ENCODE measurements around the gene SPECC1L. TPM values are rescaled to one million over a fixed set of nuclear protein-coding genes. Genes with fewer than 3 reads are reported as not detected.

Gene SPECC1L
- total and polyA plus RNA-seq, 8 donors, result 6.0 to 53.1 (median 21.8) TPM

- peak overlapping the region in 1 of 5 donors; percentile 86 for H3K27ac ChIP-seq
- no peaks in the 10 kb centered on the region for H3K27me3 ChIP-seq
- no peaks in the 10 kb centered on the region for H3K9me3 ChIP-seq
- peaks cover 21 to 42% (median 37%) of the 10 kb centered on the region in 4 donors for H3K4me1 ChIP-seq
- no peak for DNase-seq
- 76 to 96% (median 93%) methylated on average over 3 to 4 of the region's 4 CpGs for WGBS, 5 donors
- H3K36me3 ChIP-seq, result peaks cover 0 to 16% (median 10%) of the 10 kb centered on the region in 4 donors
- no peak overlapping the region for H3K4me3 ChIP-seq
- intact Hi-C loops (cut with DNase I; ENCODE audit: low total_unique reads), result loop anchor here (5.0 kb wide), 1 partner anchor 85 kb away; no protein-coding TSS in a partner anchor
- no peak for TF ChIP-seq POLR2AphosphoS5 (IDR thresholded peaks at IDR 0.05)
- TF ChIP-seq, protein P1, sequence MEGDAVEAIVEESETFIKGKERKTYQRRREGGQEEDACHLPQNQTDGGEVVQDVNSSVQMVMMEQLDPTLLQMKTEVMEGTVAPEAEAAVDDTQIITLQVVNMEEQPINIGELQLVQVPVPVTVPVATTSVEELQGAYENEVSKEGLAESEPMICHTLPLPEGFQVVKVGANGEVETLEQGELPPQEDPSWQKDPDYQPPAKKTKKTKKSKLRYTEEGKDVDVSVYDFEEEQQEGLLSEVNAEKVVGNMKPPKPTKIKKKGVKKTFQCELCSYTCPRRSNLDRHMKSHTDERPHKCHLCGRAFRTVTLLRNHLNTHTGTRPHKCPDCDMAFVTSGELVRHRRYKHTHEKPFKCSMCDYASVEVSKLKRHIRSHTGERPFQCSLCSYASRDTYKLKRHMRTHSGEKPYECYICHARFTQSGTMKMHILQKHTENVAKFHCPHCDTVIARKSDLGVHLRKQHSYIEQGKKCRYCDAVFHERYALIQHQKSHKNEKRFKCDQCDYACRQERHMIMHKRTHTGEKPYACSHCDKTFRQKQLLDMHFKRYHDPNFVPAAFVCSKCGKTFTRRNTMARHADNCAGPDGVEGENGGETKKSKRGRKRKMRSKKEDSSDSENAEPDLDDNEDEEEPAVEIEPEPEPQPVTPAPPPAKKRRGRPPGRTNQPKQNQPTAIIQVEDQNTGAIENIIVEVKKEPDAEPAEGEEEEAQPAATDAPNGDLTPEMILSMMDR (IDR thresholded peaks at IDR 0.05), result no peak
- TF ChIP-seq POLR2A (IDR thresholded peaks at IDR 0.05), result no peak
- TF ChIP-seq EP300 (IDR thresholded peaks at IDR 0.05), result no peak
Measured at GRCh38 chr22:24437091-24437490, 166.5 kb downstream of the SPECC1L start.

DNA sequence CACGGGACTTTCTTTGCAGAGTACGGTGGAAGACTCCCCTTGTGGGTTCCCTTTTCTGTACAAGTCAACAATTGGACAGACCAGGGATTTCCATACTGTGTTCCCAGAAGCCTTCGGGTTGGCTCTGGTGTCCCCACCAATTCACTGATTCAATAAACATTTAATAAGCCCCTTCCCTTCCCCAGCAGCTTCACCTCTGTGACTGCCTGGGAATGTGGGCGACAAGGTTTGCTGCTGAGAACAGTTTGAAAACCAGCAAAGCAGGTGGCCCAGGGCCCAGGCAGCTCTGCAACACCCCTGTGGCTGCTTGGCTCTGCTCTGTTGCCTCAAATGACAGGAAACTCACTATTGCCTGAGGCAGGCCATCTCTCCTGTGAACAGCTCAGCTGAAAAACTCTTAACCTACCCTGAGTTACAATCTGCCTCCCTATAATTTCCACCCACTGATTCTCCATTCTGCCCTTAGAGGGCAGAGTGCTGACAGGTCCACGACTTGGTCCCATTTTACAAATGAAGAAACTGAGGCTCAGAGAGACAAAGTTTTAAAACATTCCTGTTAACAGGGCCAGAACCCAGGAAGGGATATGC lies 167.2 kb downstream of the SPECC1L start:
- no peak overlapping the region for H3K4me3 ChIP-seq
- H3K27me3 ChIP-seq, result no peaks in the 10 kb centered on the region
- no peak for DNase-seq
- H3K4me1 ChIP-seq, result peaks cover 14 to 34% (median 30%) of the 10 kb centered on the region in 4 donors
- no peak overlapping the region for H3K27ac ChIP-seq
- no peak for TF ChIP-seq POLR2AphosphoS5 (IDR thresholded peaks at IDR 0.05)
- no peak for TF ChIP-seq EP300 (IDR thresholded peaks at IDR 0.05)
- intact Hi-C loops (cut with DNase I; ENCODE audit: low total_unique reads), result loop anchor here (5.0 kb wide), 1 partner anchor 84 kb away; no protein-coding TSS in a partner anchor
- no peaks in the 10 kb centered on the region for H3K9me3 ChIP-seq
- peaks cover 0 to 19% (median 15%) of the 10 kb centered on the region in 4 donors for H3K36me3 ChIP-seq
- 85 to 90% (median 88%) methylated on average over 5 of the region's 5 CpGs for WGBS, 5 donors

GRCh38 chr22:24440270-24440717 lies 169.7 kb downstream of the SPECC1L start:
- DNase-seq, result no peak
- no peak for TF ChIP-seq POLR2AphosphoS5 (IDR thresholded peaks at IDR 0.05)
- TF ChIP-seq, protein P1 (IDR thresholded peaks at IDR 0.05), result no peak
- TF ChIP-seq POLR2A (IDR thresholded peaks at IDR 0.05), result no peak
- no peak for TF ChIP-seq EP300 (IDR thresholded peaks at IDR 0.05)
- 86 to 92% (median 89%) methylated on average over 9 to 10 of the region's 10 CpGs for WGBS, 5 donors
- Histone ChIP-seq H3K9me3 (no peaks in the 10 kb centered on the region), H3K27ac (peak overlapping the region in 2 of 5 donors; percentile 33 to 47), H3K27me3 (no peaks in the 10 kb centered on the region), H3K36me3 (peaks cover 0 to 19% (median 15%) of the 10 kb centered on the region in 4 donors), H3K4me3 (no peak overlapping the region), H3K4me1 (peaks cover under 1 to 11% (median 7%) of the 10 kb centered on the region in 4 donors)
- intact Hi-C loops (cut with DNase I; ENCODE audit: low total_unique reads), result no loop called here

- intact Hi-C loops (cut with DNase I; ENCODE audit: low total_unique reads), result no loop called here
Measured at GRCh38 chr22:24440718-24441405, 170.2 kb downstream of the SPECC1L start.

More at GRCh38 chr22:24440718-24441405, 170.2 kb downstream of the SPECC1L start:
- DNase-seq, result peak in 1 of 2 donors; percentile 23
- Histone ChIP-seq H3K27ac (peak overlapping the region in 2 of 5 donors; percentile 33 to 47), H3K27me3 (no peaks in the 10 kb centered on the region), H3K36me3 (peaks cover 0 to 19% (median 15%) of the 10 kb centered on the region in 4 donors), H3K4me1 (peaks cover 0 to 5% (median 2%) of the 10 kb centered on the region in 4 donors), H3K9me3 (no peaks in the 10 kb centered on the region), H3K4me3 (no peak overlapping the region)
- WGBS, 5 donors, result 93 to 95% (median 93%) methylated on average over 21 to 30 of the region's 30 CpGs
- TF ChIP-seq, protein P1 (IDR thresholded peaks at IDR 0.05), result no peak
- TF ChIP-seq POLR2A (IDR thresholded peaks at IDR 0.05) (no peak), POLR2AphosphoS5 (IDR thresholded peaks at IDR 0.05) (no peak), EP300 (IDR thresholded peaks at IDR 0.05) (no peak)

Data from stomach (tissue), 9 donors.